ENCODE results near the gene SLC30A2. TPM values are rescaled to one million over a fixed set of nuclear protein-coding genes. Genes with fewer than 3 reads are reported as not detected.

SLC30A2 gene
- total and polyA plus RNA-seq, 11 donors: 2.9 to 18.0 (median 4.9) TPM

DNA sequence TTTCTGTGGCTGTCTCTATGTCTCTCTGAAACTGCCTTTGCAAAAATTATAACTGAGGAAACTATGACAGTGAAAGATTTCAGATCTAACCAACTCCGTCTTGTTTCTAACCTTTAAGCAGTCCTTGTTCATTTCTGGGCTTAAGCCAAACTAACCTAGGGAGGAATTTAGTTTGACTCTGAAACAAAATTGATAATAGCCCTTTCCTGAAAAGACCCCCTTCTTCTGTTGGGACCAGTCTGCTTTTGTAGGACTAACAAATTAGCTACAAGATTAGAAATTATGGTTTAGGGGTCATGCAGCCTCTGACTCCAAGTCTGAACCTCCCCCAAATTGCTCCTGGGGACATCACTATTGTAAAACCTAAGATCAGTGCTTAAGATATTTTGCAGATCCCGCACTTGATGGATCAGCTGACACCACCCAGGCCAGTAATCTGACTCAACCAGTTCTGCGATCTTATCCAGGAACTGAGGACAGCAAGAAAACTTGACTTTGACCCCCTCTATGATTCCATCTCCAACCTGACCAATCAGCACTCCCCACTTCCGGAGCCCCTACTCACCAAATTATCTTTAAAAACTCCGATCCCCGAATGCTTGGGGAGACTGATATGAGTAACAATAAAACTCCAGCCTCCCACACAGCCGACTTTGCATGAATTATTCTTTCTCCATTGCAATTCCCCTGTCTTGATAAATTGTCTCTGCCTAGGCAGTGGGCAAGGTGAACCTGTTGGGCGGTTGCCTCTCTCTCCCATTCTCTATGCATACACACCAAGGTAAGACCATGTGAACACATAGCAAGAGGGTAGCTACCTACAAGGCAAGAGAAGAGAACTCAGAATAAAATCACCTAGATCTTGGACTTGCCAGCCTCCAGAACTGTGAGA is 32.6 kb upstream of the SLC30A2 start:
- peak overlapping the region; percentile 11 to 90 (median 63) for H3K27ac ChIP-seq
- ATAC-seq: no peak
- no peak for DNase-seq
- no peak overlapping the region for H3K4me3 ChIP-seq
- no peaks in the 10 kb centered on the region for H3K36me3 ChIP-seq
- no peaks in the 10 kb centered on the region for H3K9me3 ChIP-seq
- intact Hi-C loops (cut with DNase I): no loop called here
- peaks cover 0 to 6% (median 0%) of the 10 kb centered on the region in 9 donors for H3K27me3 ChIP-seq
- H3K4me1 ChIP-seq: peaks cover 0 to 50% (median 6%) of the 10 kb centered on the region in 12 donors
- TF ChIP-seq POLR2A (IDR thresholded peaks at IDR 0.05): no peak
- TF ChIP-seq, protein P1, sequence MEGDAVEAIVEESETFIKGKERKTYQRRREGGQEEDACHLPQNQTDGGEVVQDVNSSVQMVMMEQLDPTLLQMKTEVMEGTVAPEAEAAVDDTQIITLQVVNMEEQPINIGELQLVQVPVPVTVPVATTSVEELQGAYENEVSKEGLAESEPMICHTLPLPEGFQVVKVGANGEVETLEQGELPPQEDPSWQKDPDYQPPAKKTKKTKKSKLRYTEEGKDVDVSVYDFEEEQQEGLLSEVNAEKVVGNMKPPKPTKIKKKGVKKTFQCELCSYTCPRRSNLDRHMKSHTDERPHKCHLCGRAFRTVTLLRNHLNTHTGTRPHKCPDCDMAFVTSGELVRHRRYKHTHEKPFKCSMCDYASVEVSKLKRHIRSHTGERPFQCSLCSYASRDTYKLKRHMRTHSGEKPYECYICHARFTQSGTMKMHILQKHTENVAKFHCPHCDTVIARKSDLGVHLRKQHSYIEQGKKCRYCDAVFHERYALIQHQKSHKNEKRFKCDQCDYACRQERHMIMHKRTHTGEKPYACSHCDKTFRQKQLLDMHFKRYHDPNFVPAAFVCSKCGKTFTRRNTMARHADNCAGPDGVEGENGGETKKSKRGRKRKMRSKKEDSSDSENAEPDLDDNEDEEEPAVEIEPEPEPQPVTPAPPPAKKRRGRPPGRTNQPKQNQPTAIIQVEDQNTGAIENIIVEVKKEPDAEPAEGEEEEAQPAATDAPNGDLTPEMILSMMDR (IDR thresholded peaks at IDR 0.05): no peak
- 45 to 62% (median 49%) methylated on average over 8 of the region's 8 CpGs for WGBS, 4 donors

DNA sequence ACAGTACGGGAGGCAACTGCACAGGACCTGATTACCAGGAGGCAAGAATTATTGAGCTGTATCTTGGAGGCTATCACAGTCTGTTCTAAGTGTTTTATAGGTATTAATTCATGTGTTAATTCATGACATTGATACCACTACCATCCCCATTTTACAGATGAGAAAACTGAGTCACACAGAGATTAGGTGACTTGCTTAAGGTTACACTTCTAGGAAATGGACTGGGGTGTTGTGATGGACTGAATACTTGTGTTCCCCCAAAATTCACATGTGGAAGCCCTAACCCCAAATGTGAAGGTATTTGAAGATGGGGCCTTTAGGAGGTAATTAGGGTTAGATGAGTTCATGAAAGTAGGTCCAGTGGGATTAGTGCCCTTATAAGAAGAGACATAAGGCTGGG is 31.6 kb upstream of the SLC30A2 start:
- Histone ChIP-seq H3K4me3 (no peak overlapping the region), H3K27me3 (peaks cover 0 to 6% (median 0%) of the 10 kb centered on the region in 9 donors), H3K9me3 (no peaks in the 10 kb centered on the region), H3K4me1 (peaks cover 0 to 54% (median 6%) of the 10 kb centered on the region in 12 donors), H3K36me3 (no peaks in the 10 kb centered on the region), H3K27ac (peak overlapping the region in 1 of 12 donors; percentile 78)
- WGBS, 4 donors: 94 to 100% (median 97%) methylated on average over 1 of the region's 1 CpG
- intact Hi-C loops (cut with DNase I): no loop called here
- no peak for ATAC-seq
- DNase-seq: no peak
- no peak for TF ChIP-seq POLR2A (IDR thresholded peaks at IDR 0.05)
- TF ChIP-seq, protein P1 (IDR thresholded peaks at IDR 0.05): no peak

DNA sequence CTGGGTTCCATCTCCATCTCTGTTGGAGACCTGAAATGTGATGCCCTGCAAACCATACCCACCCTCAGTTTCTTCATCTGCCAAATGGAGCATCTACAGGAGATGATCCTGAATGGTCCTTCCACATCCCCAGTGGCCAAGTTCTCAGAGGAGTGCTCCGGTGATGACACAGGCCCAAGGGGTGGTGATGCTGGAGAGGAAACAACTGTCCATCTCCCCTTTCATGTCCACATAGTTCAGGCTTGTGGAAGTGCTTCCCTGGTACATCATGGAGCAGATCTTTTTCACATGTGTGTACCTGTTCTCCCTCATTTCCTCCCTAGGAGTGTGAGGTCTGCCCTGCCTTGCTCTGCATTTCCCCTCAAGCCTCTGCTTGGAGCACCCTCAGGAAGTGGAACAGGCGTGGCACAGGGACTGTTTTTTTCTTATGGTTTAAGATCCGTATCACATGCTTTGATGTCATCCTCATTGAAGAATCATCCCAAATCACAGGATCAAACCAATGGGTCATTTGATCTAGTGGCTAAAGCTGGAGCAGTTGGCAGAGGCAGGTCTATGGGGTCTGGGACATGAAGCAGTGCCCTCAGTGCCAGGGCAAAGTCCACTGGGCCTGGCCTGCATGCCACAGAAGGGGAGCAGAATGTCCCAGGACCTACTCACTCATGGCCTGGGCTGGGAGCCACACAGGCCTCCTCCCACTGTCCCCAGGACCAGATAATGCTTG is 29.7 kb upstream of the SLC30A2 start:
- 53 to 65% (median 61%) methylated on average over 3 of the region's 3 CpGs for WGBS, 4 donors
- Histone ChIP-seq H3K9me3 (no peaks in the 10 kb centered on the region), H3K36me3 (no peaks in the 10 kb centered on the region), H3K27me3 (peaks cover 0 to 6% (median 0%) of the 10 kb centered on the region in 9 donors), H3K4me1 (peaks cover 0 to 57% (median 6%) of the 10 kb centered on the region in 12 donors), H3K27ac (peak overlapping the region in 8 of 12 donors; percentile 29 to 70 (median 46)), H3K4me3 (no peak overlapping the region)
- TF ChIP-seq POLR2A (IDR thresholded peaks at IDR 0.05): no peak
- TF ChIP-seq, protein P1 (IDR thresholded peaks at IDR 0.05): no peak
- intact Hi-C loops (cut with DNase I): no loop called here
- ATAC-seq (peak; percentile 76 to 87 (median 78)), DNase-seq (peak in 3 of 5 donors; percentile 49 to 68 (median 56))

DNA sequence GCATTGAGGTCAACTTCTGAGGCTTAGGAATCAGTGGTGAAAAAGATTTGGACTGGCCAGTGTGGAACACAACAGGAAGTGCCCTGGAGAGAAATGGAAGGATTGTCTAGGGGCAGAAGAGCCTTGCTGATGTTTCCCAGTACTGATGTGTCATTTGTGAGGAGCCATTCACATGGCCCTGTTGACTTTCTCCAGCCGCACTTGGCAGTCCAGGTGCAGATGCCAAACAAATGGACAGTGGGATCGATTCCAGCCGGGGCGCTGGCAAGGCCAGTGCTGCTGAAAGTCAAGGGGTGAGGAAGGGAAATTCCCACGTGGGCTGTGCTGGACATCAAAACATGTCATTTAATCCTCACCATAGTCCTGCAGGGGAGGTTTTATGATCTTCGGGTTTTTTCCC is 26.4 kb upstream of the SLC30A2 start:
- Histone ChIP-seq H3K36me3 (no peaks in the 10 kb centered on the region), H3K4me1 (peaks cover 0 to 45% (median 5%) of the 10 kb centered on the region in 12 donors), H3K9me3 (no peaks in the 10 kb centered on the region), H3K27me3 (peaks cover 0 to 15% (median 0%) of the 10 kb centered on the region in 9 donors), H3K4me3 (no peak overlapping the region), H3K27ac (peak overlapping the region in 11 of 12 donors; percentile 20 to 77 (median 51))
- TF ChIP-seq POLR2A (IDR thresholded peaks at IDR 0.05): no peak
- TF ChIP-seq, protein P1 (IDR thresholded peaks at IDR 0.05): no peak
- DNase-seq (peak; percentile 57 to 80 (median 75)), ATAC-seq (peak; percentile 31 to 67 (median 44))
- WGBS, 4 donors: 24 to 38% (median 30%) methylated on average over 6 of the region's 6 CpGs
- intact Hi-C loops (cut with DNase I): no loop called here

Data from heart left ventricle (tissue), 16 donors.